ENCODE data around the gene UTP11.

UTP11 gene

DNA sequence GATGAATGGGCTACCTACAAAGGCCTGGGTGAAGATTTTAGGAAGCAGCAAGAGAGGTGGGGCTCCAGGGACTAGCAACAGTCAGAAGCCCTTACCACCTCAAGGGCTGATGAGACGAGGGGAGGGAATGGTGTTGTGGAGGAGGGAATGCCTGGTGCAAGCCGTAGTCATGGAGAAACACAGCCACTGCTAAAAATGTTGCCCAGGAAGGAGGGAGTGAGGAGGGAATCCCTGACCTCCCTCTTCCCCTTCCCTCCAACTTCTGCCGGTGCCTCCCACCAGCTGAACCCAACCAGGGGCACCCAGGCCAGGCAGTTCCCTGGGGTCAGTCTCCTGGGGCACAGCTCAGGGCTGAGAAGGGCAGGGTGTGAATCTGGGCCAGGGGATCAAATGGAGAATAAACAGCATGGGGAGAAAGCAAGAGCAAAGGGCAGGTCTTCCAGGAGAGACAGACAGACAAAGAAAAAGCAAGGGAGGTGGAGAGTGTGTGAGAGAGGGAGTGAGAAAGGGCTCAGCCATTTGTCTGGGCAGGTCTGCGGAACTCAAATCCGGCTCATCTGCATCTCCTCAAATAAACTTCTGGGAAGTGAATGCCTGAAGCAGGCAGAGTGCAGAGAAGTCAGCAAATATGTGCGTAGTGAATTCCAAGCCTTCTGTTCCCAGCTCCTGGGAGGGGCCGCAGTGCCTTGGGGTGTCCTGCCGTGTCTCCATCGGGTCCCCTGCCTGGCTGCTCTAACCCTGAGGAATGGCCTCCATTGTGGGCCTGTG, 61.2 kb downstream of the UTP11 start:
- no peak for DNase-seq

DNA sequence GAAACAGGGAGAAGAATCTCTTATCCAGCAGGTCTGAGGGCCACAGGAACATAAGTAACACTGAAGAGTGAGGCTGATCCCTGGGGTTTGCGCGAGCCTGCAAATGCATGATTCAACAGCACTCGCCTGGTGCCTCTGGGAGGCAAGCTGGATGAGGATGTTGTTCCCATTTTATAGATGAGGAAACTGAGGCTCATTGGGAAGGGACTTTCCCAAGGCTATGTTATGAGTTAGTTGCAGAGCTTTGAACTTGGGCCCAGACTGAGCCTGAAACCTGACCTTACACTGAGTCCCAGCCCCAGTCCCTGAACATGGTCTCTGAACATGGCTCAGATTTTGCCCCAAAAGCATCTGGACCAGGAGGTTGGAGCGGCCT, 61.8 kb downstream of the UTP11 start:
- DNase-seq: no peak
